H1 (cell line): ENCODE data around the gene RNU6-7. TPM values are rescaled to one million over a fixed set of nuclear protein-coding genes. Genes with fewer than 3 reads are reported as not detected.

Experiments used
- CBX5 ChIP-seq: fragments of 300-800, 300-1000 bp; sonication (generic); IDR thresholded peaks from 2 replicates; pipeline ENCODE4 v1.7.1; 2016; ENCODE audit warnings: antibody characterized with exemption, low read length, low read depth
- JUND ChIP-seq: IDR thresholded peaks from 2 replicates; pipeline ENCODE4 v1.6.1; 2011; ENCODE audit warnings: mild to moderate bottlenecking, improper control_type of control experiment, low read length
- SUZ12 ChIP-seq: fragments of 200-600 bp; sonication (generic); IDR thresholded peaks from 2 replicates; pipeline ENCODE4 v1.6.1; 2012; ENCODE audit warnings: mild to moderate bottlenecking, inconsistent platforms, low read length, moderate library complexity, mixed read lengths
- polyA plus RNA-seq, 7 experiments: library from polyadenylated mRNA; depleted of rRNA in 3 of 7; stranded (reverse) in 5 of 7; unstranded in 2 of 7; fragments of >200 nt in 5 of 7; fragments of 200-250 nt in 2 of 7; gene quantifications; 1 replicate in 5 of 7; 2 replicates in 1 of 7; 4 replicates in 1 of 7; pipeline versions ENCODE4 v1.2.1 to v1.2.3, GENCODE V29; 2011 to 2013; ENCODE audit warnings: missing spikeins in 2 of 7, mixed read lengths in 2 of 7
- total RNA-seq: library from RNA; stranded (reverse); fragmentation: NEBNext Ultra II Directional; extraction: Animal tissue kit (Norgen Biotek cat#: 25700); gene quantifications from 2 replicates; pipeline ENCODE4 v1.2.1, GENCODE V29; 2021

The RNU6-7 gene
- total and polyA plus RNA-seq, 2 of the 8 experiments (the other 6 are each of a cell fraction or from before 2014, with no cell fraction given) = not detected

DNA sequence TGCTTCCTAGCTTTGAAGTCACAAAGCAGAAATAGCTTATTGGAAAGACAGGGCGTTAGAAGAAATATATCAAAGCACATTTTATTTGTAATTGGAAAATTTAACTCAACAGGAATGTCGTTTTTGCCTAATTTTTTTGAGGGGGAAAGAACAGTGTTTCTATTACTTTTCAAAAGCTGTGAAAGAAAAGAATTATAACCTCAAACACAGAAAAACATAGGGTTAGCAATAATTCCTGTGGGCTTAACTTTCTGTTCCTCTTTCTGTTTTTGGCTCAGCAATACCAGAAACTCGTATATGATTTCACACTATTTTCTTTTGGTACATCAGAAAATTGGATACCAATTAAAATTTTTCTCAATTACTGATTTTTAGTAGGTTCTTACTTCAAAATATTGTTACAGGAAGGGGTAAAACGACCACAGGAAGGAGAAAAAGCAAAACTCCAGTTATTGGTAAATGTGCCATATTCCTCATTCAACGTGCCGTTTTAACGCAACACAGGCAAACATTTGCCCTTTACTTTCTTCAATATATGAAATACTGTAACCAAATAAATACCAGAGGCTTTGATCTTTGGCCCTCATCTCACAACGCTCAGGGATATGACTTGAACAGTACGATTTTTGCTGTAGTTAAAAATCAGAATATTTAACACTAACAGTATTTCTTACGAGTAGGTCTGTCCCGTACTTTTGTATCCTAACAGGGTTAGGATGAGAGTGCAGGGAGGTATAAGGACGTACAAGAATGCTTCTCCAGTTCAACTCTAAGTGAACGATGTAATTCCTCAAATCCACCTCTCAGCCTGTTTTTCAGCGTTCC is 1.3 kb upstream of the RNU6-7 start (continued):
- TF ChIP-seq JUND (no peak), SUZ12 (no peak), CBX5 (no peak)
